Measurements from ENCODE around the gene FGF4. TPM values are rescaled to one million over a fixed set of nuclear protein-coding genes. Genes with fewer than 3 reads are reported as not detected.

Gene FGF4
- total RNA-seq, 1 donor from 2014 or later = not detected

Other genes starting within 250 kb of the FGF4 start
- 10.8 TPM for gene CCND1, start 134.2 kb downstream of the FGF4 start, total RNA-seq
- gene LTO1, start 100.0 kb downstream of the FGF4 start, total RNA-seq = 10.8 TPM
- gene FGF19, start 71.3 kb downstream of the FGF4 start, total RNA-seq = not detected
- gene FGF3, start 44.1 kb upstream of the FGF4 start, total RNA-seq = not detected